Esophagus muscularis mucosa (tissue), 4 donors: Measurements from ENCODE around the gene HPD. TPM values are rescaled to one million over a fixed set of nuclear protein-coding genes. Genes with fewer than 3 reads are reported as not detected.

Experiments
- DNase-seq: peaks from one replicate; pipeline ENCODE4 v3.0.0-alpha.2; 2017; ENCODE audit errors: extremely low spot score
- H3K27ac ChIP-seq, 4 donors: fragments of 200-600 bp; sonication (generic); replicated peaks in 1 of 4; 1 replicate in 3 of 4; 2 replicates in 1 of 4; pipeline ENCODE4 v1.5.1; 2016 to 2019; ENCODE audit warnings: mild to moderate bottlenecking in 1 of 4
- H3K27me3 ChIP-seq, 4 donors: fragments of 200-600 bp; sonication (generic); one replicate each; pipeline versions ENCODE4 v1.5.1 to v1.6.0; 2016 to 2019
- H3K36me3 ChIP-seq, 4 donors: fragments of 200-600 bp; sonication (generic); one replicate each; pipeline ENCODE4 v1.5.1; 2016 to 2019
- H3K4me1 ChIP-seq, 4 donors: fragments of 200-600 bp; sonication (generic); one replicate each; pipeline ENCODE4 v1.5.1; 2016 to 2019
- H3K4me3 ChIP-seq, 4 donors: fragments of 200-600 bp; sonication (generic); 1 replicate in 2 of 4; 2 replicates in 2 of 4; pipeline ENCODE4 v1.5.1; 2016 to 2019; ENCODE audit warnings: mild to moderate bottlenecking in 4 of 4, moderate library complexity in 1 of 4
- H3K9me3 ChIP-seq, 4 donors: fragments of 200-600 bp; sonication (generic); 1 replicate in 3 of 4; 2 replicates in 1 of 4; pipeline ENCODE4 v1.5.1; 2016 to 2019
- EP300 ChIP-seq: sonication (generic); formaldehyde crosslinking; IDR thresholded peaks from one replicate; pipeline ENCODE4 v1.6.1; 2017; ENCODE audit warnings: antibody characterized with exemption
- POLR2A ChIP-seq: fragments of 450-650 bp; IDR thresholded peaks from one replicate; pipeline ENCODE4 v1.6.1; 2017; ENCODE audit warnings: antibody characterized with exemption, moderate library complexity, mild to moderate bottlenecking, low read depth
- POLR2AphosphoS5 ChIP-seq, 2 donors: sonication (generic); formaldehyde crosslinking; IDR thresholded peaks; one replicate each; pipeline ENCODE4 v1.6.1; 2017; ENCODE audit warnings: antibody characterized with exemption in 2 of 2
- WGBS: methylation state at CpG from one replicate; pipeline ENCODE4 v1.1.5; 2018; 5-methylcytosine and 5-hydroxymethylcytosine counted together
- intact Hi-C: fragments of 100-400 bp; cut with DNase I; formaldehyde crosslinking; loops from one replicate; pipeline ENCODE4 v1.15.1; 2023
- total RNA-seq, 4 donors: library from RNA; depleted of rRNA; stranded (reverse); fragments of >200 nt; gene quantifications; one replicate each; pipeline versions ENCODE4 v1.1.0 to v1.2.1, GENCODE V29; 2016
- TF ChIP-seq, protein P1 (sequence below), 3 experiments: fragments of 200-600 bp in 2 of 3; fragments of 450-650 bp in 1 of 3; sonication (generic) in 2 of 3; IDR thresholded peaks; one replicate each; pipeline ENCODE4 v1.5.1; 2017 to 2019; ENCODE audit warnings: antibody characterized with exemption in 3 of 3, mild to moderate bottlenecking in 2 of 3, moderate library complexity in 1 of 3

Gene HPD
- total RNA-seq, 4 donors from 2014 or later: 0.65 to 3.3 (median 1.3) TPM

DNA sequence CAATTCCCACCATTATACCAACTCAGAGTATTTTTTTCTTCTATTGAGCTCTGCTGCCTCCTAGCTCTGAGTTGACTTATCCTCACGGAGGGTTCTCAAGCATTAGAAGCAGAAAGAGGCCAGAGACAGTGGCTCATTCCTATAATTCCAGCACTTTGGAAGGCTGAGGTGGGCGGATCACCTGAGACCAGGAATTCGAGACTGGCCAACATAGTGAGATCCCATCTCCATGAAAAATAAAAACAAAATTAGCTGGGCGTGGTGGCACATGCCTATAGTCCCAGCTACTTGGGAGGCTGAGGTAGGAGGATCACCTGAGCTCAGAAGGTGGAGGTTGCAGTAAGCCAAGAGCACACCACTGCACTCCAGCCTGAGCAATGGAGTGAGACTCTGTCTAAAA is 21.0 kb downstream of the HPD start:
- no peak overlapping the region for H3K4me3 ChIP-seq
- H3K9me3 ChIP-seq: no peaks in the 10 kb centered on the region
- intact Hi-C loops: loop anchor here (2.0 kb wide), 1 partner anchor 51 kb away; the partner anchor contains the start of gene PSMD9
- no peak for TF ChIP-seq POLR2AphosphoS5 (IDR thresholded peaks at IDR 0.05)
- no peak for TF ChIP-seq POLR2A
- no peak for TF ChIP-seq EP300
- TF ChIP-seq, protein P1, sequence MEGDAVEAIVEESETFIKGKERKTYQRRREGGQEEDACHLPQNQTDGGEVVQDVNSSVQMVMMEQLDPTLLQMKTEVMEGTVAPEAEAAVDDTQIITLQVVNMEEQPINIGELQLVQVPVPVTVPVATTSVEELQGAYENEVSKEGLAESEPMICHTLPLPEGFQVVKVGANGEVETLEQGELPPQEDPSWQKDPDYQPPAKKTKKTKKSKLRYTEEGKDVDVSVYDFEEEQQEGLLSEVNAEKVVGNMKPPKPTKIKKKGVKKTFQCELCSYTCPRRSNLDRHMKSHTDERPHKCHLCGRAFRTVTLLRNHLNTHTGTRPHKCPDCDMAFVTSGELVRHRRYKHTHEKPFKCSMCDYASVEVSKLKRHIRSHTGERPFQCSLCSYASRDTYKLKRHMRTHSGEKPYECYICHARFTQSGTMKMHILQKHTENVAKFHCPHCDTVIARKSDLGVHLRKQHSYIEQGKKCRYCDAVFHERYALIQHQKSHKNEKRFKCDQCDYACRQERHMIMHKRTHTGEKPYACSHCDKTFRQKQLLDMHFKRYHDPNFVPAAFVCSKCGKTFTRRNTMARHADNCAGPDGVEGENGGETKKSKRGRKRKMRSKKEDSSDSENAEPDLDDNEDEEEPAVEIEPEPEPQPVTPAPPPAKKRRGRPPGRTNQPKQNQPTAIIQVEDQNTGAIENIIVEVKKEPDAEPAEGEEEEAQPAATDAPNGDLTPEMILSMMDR (IDR thresholded peaks at IDR 0.05): no peak
- peaks cover 6 to 15% (median 14%) of the 10 kb centered on the region in 4 donors for H3K4me1 ChIP-seq
- 74% methylated on average over 4 of the region's 4 CpGs for WGBS
- H3K36me3 ChIP-seq: peaks cover 0 to 4% (median 2%) of the 10 kb centered on the region in 4 donors
- H3K27me3 ChIP-seq: peaks cover 0 to 3% (median 0%) of the 10 kb centered on the region in 4 donors
- no peak for DNase-seq
- H3K27ac ChIP-seq: no peak overlapping the region

DNA sequence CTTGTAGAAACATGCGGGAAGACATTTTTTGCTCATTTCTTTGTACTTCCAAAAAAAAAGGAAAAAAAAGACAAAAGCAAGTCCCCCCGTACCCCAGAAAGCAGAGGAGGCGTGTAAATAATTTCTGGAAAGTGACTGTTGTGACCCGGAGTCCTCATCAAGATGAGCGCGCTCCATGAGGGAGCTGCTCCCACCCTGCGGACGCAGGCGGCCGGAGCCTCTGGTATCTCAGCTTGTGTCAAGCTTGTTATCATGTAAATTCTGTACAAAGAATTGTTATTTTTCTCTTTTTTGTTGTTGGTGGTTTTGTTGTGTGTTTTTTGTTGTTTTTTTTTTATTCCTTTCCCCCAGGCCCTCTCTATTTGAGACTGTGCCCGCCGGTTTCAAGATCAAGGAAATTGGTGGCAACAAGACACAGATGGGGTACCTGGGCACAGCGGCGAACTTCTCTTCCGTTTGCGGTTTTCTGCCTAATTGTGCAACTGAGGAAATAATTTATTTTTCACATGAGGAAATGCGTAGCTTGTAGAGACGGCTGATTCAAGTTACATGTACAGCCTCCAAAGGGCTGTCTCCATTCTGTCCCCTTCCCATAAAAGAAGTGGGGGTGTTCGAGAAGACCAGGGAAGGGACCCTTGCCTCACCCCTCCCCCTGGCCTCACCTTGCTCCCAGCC is 27.0 kb downstream of the HPD start:
- H3K9me3 ChIP-seq: no peaks in the 10 kb centered on the region
- TF ChIP-seq, protein P1 (IDR thresholded peaks at IDR 0.05): no peak
- no peak for TF ChIP-seq POLR2A
- TF ChIP-seq EP300: no peak
- no peak for TF ChIP-seq POLR2AphosphoS5 (IDR thresholded peaks at IDR 0.05)
- no peak overlapping the region for H3K4me3 ChIP-seq
- peaks cover 0 to 20% (median 7%) of the 10 kb centered on the region in 4 donors for H3K4me1 ChIP-seq
- peaks cover 36 to 63% (median 60%) of the 10 kb centered on the region in 4 donors for H3K36me3 ChIP-seq
- H3K27me3 ChIP-seq: no peaks in the 10 kb centered on the region
- H3K27ac ChIP-seq: no peak overlapping the region
- WGBS: 90% methylated on average over 19 of the region's 19 CpGs
- intact Hi-C loops: no loop called here
- no peak for DNase-seq

DNA sequence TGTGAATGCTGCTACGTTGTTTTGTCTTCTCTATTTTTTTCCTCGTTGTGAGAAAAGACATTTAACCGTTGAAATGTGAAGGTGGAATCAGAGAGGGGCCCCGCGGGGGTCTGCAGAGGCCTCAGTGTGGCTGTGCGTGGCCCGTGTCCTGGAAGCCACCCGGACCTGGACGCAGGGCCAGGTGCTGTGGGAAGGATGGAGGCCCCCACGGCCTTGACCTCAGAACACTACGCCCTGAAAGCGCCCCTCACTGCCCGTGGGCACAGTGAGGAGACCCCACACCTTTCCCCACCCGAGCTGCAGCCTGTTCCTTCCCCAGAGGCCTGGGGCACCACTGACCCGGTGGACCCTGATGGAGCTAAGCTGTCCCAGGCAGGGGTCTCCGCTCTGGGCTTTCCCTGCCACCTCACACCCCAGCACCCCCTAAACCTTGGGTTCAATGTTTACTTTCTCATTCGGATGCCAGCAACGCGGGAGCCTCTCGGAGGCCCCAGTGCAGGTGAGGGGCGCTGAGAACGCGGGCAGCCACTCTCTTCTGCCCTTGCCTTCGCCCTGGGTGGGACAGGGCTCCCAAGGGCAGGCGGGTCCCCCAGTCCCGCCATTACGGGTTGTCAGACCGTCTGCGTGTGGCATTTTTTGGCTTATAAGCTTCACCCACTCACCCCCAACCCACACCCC is 27.9 kb downstream of the HPD start:
- DNase-seq: no peak
- H3K9me3 ChIP-seq: no peaks in the 10 kb centered on the region
- intact Hi-C loops: no loop called here
- peaks cover 0 to 20% (median 8%) of the 10 kb centered on the region in 4 donors for H3K4me1 ChIP-seq
- WGBS: 85% methylated on average over 29 of the region's 29 CpGs
- no peak overlapping the region for H3K27ac ChIP-seq
- peaks cover 36 to 72% (median 68%) of the 10 kb centered on the region in 4 donors for H3K36me3 ChIP-seq
- TF ChIP-seq POLR2A (no peak), POLR2AphosphoS5 (IDR thresholded peaks at IDR 0.05) (no peak), EP300 (no peak)
- TF ChIP-seq, protein P1 (IDR thresholded peaks at IDR 0.05): no peak
- no peaks in the 10 kb centered on the region for H3K27me3 ChIP-seq
- H3K4me3 ChIP-seq: no peak overlapping the region

DNA sequence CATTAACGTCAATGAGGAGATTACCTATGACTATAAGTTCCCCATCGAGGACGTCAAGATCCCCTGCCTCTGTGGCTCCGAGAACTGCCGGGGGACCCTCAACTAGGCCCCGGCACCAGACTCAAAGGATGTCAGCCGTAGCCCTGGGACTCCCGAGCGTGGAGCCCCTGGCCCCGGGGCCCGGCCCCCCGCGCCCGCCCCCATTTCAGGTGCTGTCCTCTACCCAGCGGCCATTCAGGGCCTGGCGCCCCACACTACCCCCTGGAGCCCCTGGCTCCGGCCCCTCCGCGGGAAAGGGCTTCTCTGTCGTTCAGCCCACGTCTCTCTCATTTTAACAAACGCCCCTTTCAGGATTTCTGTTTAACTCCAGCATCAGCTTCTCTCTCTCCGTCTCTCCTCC is 28.5 kb downstream of the HPD start:
- no peak for TF ChIP-seq POLR2AphosphoS5 (IDR thresholded peaks at IDR 0.05)
- TF ChIP-seq, protein P1 (IDR thresholded peaks at IDR 0.05): no peak
- TF ChIP-seq POLR2A: no peak
- TF ChIP-seq EP300: no peak
- intact Hi-C loops: no loop called here
- DNase-seq: no peak
- H3K27ac ChIP-seq: peak overlapping the region in 1 of 4 donors; percentile 19
- no peaks in the 10 kb centered on the region for H3K27me3 ChIP-seq
- H3K36me3 ChIP-seq: peaks cover 36 to 78% (median 71%) of the 10 kb centered on the region in 4 donors
- H3K9me3 ChIP-seq: no peaks in the 10 kb centered on the region
- WGBS: 86% methylated on average over 10 of the region's 23 CpGs
- H3K4me1 ChIP-seq: peaks cover 0 to 25% (median 14%) of the 10 kb centered on the region in 4 donors
- H3K4me3 ChIP-seq: no peak overlapping the region
